Natural killer cell (primary cell): ENCODE data around the gene PTPRM. TPM values are rescaled to one million over a fixed set of nuclear protein-coding genes. Genes with fewer than 3 reads are reported as not detected.

Experiments
- ATAC-seq, 3 donors: fragments of 150-1000 bp in 2 of 3; fragments of 200-7000 bp in 1 of 3; cut with Tn5 transposase; 1 replicate in 1 of 3; 2 replicates in 2 of 3; pipeline ENCODE4 v1.10.0; 2021; ENCODE audit warnings: mild to moderate bottlenecking in 2 of 3, moderate library complexity in 2 of 3
- DNase-seq, 2 donors: peaks; one replicate each; pipeline versions ENCODE4 v3.0.0 to v3.0.0-alpha.2; 2013 to 2021; ENCODE audit warnings: mixed read lengths in 1 of 2
- H3K27ac ChIP-seq: one replicate; pipeline ENCODE4 v1.5.1; 2013; ENCODE audit warnings: mild to moderate bottlenecking, low read length
- H3K27me3 ChIP-seq: one replicate; pipeline ENCODE4 v1.6.1; 2013; ENCODE audit warnings: low read length; ENCODE audit not compliant: control insufficient read depth, insufficient read depth
- H3K36me3 ChIP-seq: one replicate; pipeline ENCODE4 v1.6.1; 2013; ENCODE audit warnings: low read length; ENCODE audit not compliant: control insufficient read depth, insufficient read depth
- H3K4me1 ChIP-seq: one replicate; pipeline ENCODE4 v1.6.1; 2013; ENCODE audit warnings: low read length; ENCODE audit not compliant: control insufficient read depth, insufficient read depth
- H3K4me3 ChIP-seq: one replicate; pipeline ENCODE4 v1.5.1; 2013; ENCODE audit warnings: low read length
- H3K9me3 ChIP-seq: one replicate; pipeline ENCODE4 v1.6.1; 2013; ENCODE audit warnings: low read length; ENCODE audit not compliant: control insufficient read depth, insufficient read depth
- H3K27ac Mint-ChIP-seq, 2 donors: one replicate each; pipeline ENCODE4 v1.8.0; 2022; ENCODE audit warnings: mild to moderate bottlenecking in 2 of 2, mixed read lengths in 2 of 2, moderate library complexity in 1 of 2
- H3K27me3 Mint-ChIP-seq, 2 donors: one replicate each; pipeline ENCODE4 v1.8.0; 2022; ENCODE audit warnings: low read depth in 2 of 2, mixed read lengths in 2 of 2
- H3K36me3 Mint-ChIP-seq: one replicate; pipeline ENCODE4 v1.8.0; 2022; ENCODE audit warnings: mixed read lengths
- H3K4me1 Mint-ChIP-seq, 2 donors: one replicate each; pipeline ENCODE4 v1.8.0; 2022; ENCODE audit warnings: mixed read lengths in 2 of 2
- H3K4me3 Mint-ChIP-seq: one replicate; pipeline ENCODE4 v1.8.0; 2022; ENCODE audit warnings: mild to moderate bottlenecking, moderate library complexity, mixed read lengths
- H3K9me3 Mint-ChIP-seq, 2 donors: one replicate each; pipeline ENCODE4 v1.8.0; 2022; ENCODE audit warnings: mixed read lengths in 2 of 2
- WGBS: methylation state at CpG from one replicate; pipeline ENCODE4 v1.1.7; 2013; ENCODE audit warnings: missing lambda C conversion rate; ENCODE audit not compliant: insufficient coverage; 5-methylcytosine and 5-hydroxymethylcytosine counted together
- intact Hi-C: fragments of 100-400 bp; cut with micrococcal nuclease; formaldehyde crosslinking; loops from one replicate; pipeline ENCODE4 v1.14.2; 2022
- total RNA-seq, 4 donors: library from RNA; stranded (reverse); fragments of 120-200 nt in 1 of 4; gene quantifications; one replicate each; pipeline versions ENCODE4 v1.2.3 to v1.2.4, GENCODE V29; 2013 to 2022
- TF ChIP-seq, protein P1 (sequence below): fragments of 200-600 bp; IDR thresholded peaks from one replicate; pipeline ENCODE4 v1.8.0; 2022; ENCODE audit warnings: antibody characterized with exemption

The PTPRM gene
- total RNA-seq, 3 donors from 2014 or later (not counting 1 experiment from before 2014, with no cell fraction given), result 5.0 to 13.2 (median 12.1) TPM

DNA sequence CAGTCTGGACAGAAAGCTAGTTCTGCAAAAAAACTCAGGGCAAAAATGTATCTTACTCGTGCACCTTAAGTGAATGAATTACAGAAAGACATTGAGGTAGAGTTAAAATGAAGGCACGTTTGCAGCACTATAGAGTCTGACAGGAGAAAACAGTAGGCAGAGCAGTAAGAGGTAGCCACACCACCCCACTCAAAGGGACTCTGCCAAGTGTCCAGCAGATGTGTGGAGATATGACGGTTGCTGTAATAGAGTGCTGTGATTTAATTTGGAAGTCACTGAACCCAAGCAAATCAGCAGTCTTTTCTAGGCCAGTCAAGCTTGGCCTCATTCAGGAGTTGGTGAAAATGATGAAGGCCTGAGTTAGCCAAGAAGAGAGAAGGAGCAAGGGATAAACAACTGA lies 464.4 kb downstream of the PTPRM start:
- H3K4me3 ChIP-seq, result no peak overlapping the region
- Mint-ChIP-seq H3K27ac (no peak overlapping the region), H3K9me3 (peaks cover 3 to 7% of the 10 kb centered on the region in 2 donors), H3K4me3 (no peak overlapping the region), H3K27me3 (no peaks in the 10 kb centered on the region), H3K36me3 (no peaks in the 10 kb centered on the region), H3K4me1 (no peaks in the 10 kb centered on the region)
- DNase-seq, result no peak
- 86% methylated on average over 3 of the region's 3 CpGs for WGBS
- no peaks in the 10 kb centered on the region for H3K9me3 ChIP-seq
- no peaks in the 10 kb centered on the region for H3K36me3 ChIP-seq
- H3K27ac ChIP-seq, result no peak overlapping the region
- no peaks in the 10 kb centered on the region for H3K27me3 ChIP-seq
- TF ChIP-seq, protein P1, sequence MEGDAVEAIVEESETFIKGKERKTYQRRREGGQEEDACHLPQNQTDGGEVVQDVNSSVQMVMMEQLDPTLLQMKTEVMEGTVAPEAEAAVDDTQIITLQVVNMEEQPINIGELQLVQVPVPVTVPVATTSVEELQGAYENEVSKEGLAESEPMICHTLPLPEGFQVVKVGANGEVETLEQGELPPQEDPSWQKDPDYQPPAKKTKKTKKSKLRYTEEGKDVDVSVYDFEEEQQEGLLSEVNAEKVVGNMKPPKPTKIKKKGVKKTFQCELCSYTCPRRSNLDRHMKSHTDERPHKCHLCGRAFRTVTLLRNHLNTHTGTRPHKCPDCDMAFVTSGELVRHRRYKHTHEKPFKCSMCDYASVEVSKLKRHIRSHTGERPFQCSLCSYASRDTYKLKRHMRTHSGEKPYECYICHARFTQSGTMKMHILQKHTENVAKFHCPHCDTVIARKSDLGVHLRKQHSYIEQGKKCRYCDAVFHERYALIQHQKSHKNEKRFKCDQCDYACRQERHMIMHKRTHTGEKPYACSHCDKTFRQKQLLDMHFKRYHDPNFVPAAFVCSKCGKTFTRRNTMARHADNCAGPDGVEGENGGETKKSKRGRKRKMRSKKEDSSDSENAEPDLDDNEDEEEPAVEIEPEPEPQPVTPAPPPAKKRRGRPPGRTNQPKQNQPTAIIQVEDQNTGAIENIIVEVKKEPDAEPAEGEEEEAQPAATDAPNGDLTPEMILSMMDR, result no peak
- ATAC-seq, result no peak
- intact Hi-C loops, result no loop called here
- no peaks in the 10 kb centered on the region for H3K4me1 ChIP-seq

DNA sequence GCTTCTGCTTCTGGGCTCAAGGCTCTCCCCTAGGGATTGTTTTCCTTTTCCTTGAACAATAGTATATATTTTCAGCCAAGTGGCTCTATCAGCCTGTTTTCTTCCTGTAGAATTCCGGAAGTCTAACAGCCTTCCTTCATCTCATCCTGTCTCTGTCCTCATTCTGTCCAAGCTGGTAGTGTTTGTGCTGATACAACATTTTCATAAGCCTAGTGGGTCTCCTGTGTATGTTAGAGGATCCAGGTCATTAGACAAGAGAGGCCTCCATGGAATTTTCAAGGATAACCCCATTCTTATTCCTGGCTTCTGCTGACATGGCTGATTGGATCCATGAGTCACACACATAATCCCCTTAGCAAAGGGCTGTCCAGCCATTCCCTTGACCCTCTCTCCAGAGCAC lies 467.6 kb downstream of the PTPRM start:
- Mint-ChIP-seq H3K4me1 (no peaks in the 10 kb centered on the region), H3K27ac (no peak overlapping the region), H3K4me3 (no peak overlapping the region), H3K36me3 (no peaks in the 10 kb centered on the region), H3K9me3 (peaks cover 0 to 3% of the 10 kb centered on the region in 2 donors), H3K27me3 (peaks cover 0 to 5% of the 10 kb centered on the region in 2 donors)
- no peaks in the 10 kb centered on the region for H3K4me1 ChIP-seq
- no peaks in the 10 kb centered on the region for H3K27me3 ChIP-seq
- H3K36me3 ChIP-seq, result no peaks in the 10 kb centered on the region
- DNase-seq (no peak), ATAC-seq (no peak)
- TF ChIP-seq, protein P1, result no peak
- intact Hi-C loops, result no loop called here
- H3K27ac ChIP-seq, result no peak overlapping the region
- WGBS, result 100% methylated on average over 1 of the region's 1 CpG
- no peak overlapping the region for H3K4me3 ChIP-seq
- H3K9me3 ChIP-seq, result no peaks in the 10 kb centered on the region

DNA sequence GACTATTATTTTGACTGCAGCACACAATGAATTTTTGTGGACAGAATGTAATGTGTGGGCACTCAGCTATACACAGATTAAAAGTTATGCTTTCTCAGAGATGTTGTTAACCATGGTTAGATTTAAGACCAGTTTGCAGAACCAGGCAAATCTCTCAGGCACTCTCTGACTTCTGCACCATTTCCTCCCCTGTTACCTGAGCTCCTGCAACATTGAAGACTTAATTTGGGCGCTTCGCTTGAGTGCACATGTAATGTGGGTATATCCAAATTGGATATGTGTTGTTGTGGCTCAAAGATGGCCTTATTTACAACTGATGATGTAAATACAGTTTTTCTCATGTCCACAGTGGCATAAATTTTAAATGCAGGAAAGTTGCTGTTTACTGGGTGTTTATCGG lies 469.4 kb downstream of the PTPRM start:
- no peak overlapping the region for H3K27ac ChIP-seq
- H3K9me3 ChIP-seq, result no peaks in the 10 kb centered on the region
- Mint-ChIP-seq H3K9me3 (peaks cover 0 to 3% of the 10 kb centered on the region in 2 donors), H3K27ac (no peak overlapping the region), H3K36me3 (no peaks in the 10 kb centered on the region), H3K4me3 (no peak overlapping the region), H3K27me3 (peaks cover 0 to 5% of the 10 kb centered on the region in 2 donors), H3K4me1 (no peaks in the 10 kb centered on the region)
- no peak overlapping the region for H3K4me3 ChIP-seq
- intact Hi-C loops, result no loop called here
- no peaks in the 10 kb centered on the region for H3K4me1 ChIP-seq
- ATAC-seq, result no peak
- no peaks in the 10 kb centered on the region for H3K27me3 ChIP-seq
- 90% methylated on average over 3 of the region's 3 CpGs for WGBS
- no peaks in the 10 kb centered on the region for H3K36me3 ChIP-seq
- DNase-seq, result no peak
- TF ChIP-seq, protein P1, result no peak

DNA sequence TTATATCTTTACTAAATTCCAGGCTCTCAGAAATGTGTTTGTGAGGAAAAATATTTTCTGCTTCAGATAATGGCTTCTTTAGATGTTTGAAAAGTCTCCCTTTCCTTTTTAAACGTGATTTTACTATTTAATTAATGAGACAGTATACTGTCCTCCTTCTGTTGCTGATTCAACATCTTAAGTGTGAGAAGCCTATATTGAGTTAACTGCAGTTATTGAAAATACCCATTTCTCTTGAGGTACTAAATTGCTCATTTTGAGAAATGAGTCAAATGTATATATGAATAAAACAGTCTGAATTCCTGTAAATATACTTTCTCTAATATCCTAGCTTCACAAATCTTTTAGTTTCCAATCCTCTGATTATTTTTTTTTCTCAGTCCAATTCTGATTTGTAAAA lies 470.2 kb downstream of the PTPRM start:
- H3K36me3 Mint-ChIP-seq, result no peaks in the 10 kb centered on the region
- intact Hi-C loops, result no loop called here
- DNase-seq (no peak), ATAC-seq (no peak)
- TF ChIP-seq, protein P1, result no peak
- Histone ChIP-seq H3K36me3 (no peaks in the 10 kb centered on the region), H3K4me3 (no peak overlapping the region), H3K4me1 (no peaks in the 10 kb centered on the region), H3K9me3 (no peaks in the 10 kb centered on the region), H3K27me3 (no peaks in the 10 kb centered on the region), H3K27ac (no peak overlapping the region)
- H3K27ac Mint-ChIP-seq, result no peak overlapping the region
- H3K27me3 Mint-ChIP-seq, result peaks cover 0 to 5% of the 10 kb centered on the region in 2 donors
- WGBS, result no CpG with 5 or more reads among the region's 1 CpG
- H3K4me3 Mint-ChIP-seq, result no peak overlapping the region
- peaks cover 0 to 3% of the 10 kb centered on the region in 2 donors for H3K9me3 Mint-ChIP-seq
- H3K4me1 Mint-ChIP-seq, result no peaks in the 10 kb centered on the region
